ENCODE measurements around the gene VEZT. TPM values are rescaled to one million over a fixed set of nuclear protein-coding genes. Genes with fewer than 3 reads are reported as not detected.
"Not testable (repeated sequence)": the region's sequence is repeated elsewhere in the genome, so short reads cannot be mapped to it uniquely, and the experiment has no call there.

VEZT gene
- total RNA-seq, 4 donors from 2014 or later: 64.0 to 117 (median 70.9) TPM

- H3K27me3 ChIP-seq: no peaks in the 10 kb centered on the region
- TF ChIP-seq POLR2AphosphoS5 (IDR thresholded peaks at IDR 0.05): no peak
- TF ChIP-seq, protein P1, sequence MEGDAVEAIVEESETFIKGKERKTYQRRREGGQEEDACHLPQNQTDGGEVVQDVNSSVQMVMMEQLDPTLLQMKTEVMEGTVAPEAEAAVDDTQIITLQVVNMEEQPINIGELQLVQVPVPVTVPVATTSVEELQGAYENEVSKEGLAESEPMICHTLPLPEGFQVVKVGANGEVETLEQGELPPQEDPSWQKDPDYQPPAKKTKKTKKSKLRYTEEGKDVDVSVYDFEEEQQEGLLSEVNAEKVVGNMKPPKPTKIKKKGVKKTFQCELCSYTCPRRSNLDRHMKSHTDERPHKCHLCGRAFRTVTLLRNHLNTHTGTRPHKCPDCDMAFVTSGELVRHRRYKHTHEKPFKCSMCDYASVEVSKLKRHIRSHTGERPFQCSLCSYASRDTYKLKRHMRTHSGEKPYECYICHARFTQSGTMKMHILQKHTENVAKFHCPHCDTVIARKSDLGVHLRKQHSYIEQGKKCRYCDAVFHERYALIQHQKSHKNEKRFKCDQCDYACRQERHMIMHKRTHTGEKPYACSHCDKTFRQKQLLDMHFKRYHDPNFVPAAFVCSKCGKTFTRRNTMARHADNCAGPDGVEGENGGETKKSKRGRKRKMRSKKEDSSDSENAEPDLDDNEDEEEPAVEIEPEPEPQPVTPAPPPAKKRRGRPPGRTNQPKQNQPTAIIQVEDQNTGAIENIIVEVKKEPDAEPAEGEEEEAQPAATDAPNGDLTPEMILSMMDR (IDR thresholded peaks at IDR 0.05): no peak
- H3K27ac ChIP-seq: no peak overlapping the region
- no peak overlapping the region for H3K4me3 ChIP-seq
- 88% methylated on average over 7 of the region's 7 CpGs for WGBS
- H3K4me1 ChIP-seq: peaks cover 21% of the 10 kb centered on the region
- peaks cover 7% of the 10 kb centered on the region for H3K36me3 ChIP-seq
- no peak for DNase-seq (ENCODE audit: low spot score in 2 of 2)
- H3K9me3 ChIP-seq: no peaks in the 10 kb centered on the region
Observed at GRCh38 chr12:95229636-95230035, 12.0 kb downstream of the VEZT start.

DNA sequence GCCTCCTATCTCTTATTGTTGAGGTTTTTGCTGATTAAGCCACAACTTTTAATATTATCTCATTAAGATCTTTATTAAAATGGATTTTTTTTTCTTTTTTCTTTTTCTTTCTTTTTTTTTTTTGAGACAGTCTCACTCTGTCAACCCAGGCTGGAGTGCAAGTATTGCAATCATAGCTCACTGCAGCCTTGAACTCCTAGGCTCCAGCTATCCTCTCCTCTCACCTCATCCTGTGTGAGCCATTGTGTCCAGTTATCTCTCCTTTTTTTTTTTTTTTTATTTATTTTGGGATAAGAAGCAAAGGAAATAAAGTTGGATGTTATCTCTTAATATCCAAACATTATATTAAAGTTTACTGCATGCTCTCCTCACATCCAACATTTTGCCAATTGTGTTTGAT is 12.7 kb downstream of the VEZT start:
- no peak for DNase-seq (ENCODE audit: low spot score in 2 of 2)
- TF ChIP-seq EP300 (IDR thresholded peaks at IDR 0.05) (no peak), POLR2A (IDR thresholded peaks at IDR 0.05) (no peak), POLR2AphosphoS5 (IDR thresholded peaks at IDR 0.05) (no peak)
- TF ChIP-seq, protein P1 (IDR thresholded peaks at IDR 0.05): no peak
- Histone ChIP-seq H3K4me1 (peaks cover 18% of the 10 kb centered on the region), H3K27me3 (no peaks in the 10 kb centered on the region), H3K9me3 (no peaks in the 10 kb centered on the region), H3K36me3 (peaks cover under 1% of the 10 kb centered on the region), H3K4me3 (no peak overlapping the region), H3K27ac (no peak overlapping the region)

DNA sequence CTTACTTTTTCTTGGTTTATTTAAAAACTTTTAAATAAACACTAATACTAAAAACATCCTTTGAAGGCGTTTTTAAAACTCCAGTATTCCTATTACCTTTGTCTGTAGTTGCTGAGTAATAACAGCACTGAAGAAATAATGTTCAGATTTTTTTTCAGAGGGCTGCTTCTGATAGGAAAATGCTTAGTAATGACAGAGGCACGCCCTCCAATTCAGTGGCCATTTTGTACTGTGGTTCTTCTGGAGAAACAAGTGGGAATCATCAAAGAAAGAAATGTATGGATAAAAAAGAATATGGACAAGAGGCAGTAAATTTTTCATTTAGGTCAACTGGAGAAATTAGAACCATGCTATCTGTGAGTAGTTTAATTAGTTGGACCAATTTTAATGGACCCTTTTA is 13.6 kb downstream of the VEZT start:
- H3K36me3 ChIP-seq: no peaks in the 10 kb centered on the region
- H3K4me1 ChIP-seq: peaks cover 18% of the 10 kb centered on the region
- H3K27ac ChIP-seq: no peak overlapping the region
- no peak overlapping the region for H3K4me3 ChIP-seq
- no peak for DNase-seq (ENCODE audit: low spot score in 2 of 2)
- TF ChIP-seq POLR2AphosphoS5 (IDR thresholded peaks at IDR 0.05) (no peak), POLR2A (IDR thresholded peaks at IDR 0.05) (no peak), EP300 (IDR thresholded peaks at IDR 0.05) (no peak)
- TF ChIP-seq, protein P1 (IDR thresholded peaks at IDR 0.05): no peak
- no peaks in the 10 kb centered on the region for H3K9me3 ChIP-seq
- WGBS: 61% methylated on average over 2 of the region's 2 CpGs
- H3K27me3 ChIP-seq: no peaks in the 10 kb centered on the region

DNA sequence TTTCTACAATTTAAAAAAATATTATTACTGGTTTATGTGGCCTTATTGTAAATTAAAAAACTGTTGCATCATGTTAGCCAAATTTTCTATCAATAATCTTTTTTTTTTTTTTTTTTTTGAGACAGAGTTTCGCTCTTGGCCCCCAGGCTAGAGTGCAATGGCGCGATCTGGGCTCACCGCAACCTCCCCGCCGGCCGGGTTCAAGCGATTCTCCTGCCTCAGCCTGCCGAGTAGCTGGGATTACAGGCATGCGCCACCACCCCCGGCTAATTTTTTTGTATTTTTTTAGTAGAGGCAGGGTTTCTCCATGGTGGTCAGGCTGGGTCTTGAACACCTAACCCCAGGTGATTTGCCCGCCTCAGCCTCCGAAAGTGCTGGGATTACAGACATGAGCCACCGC is 16.6 kb downstream of the VEZT start:
- not testable (repeated sequence) for DNase-seq (ENCODE audit: low spot score in 2 of 2); H3K4me3 ChIP-seq; H3K9me3 ChIP-seq; H3K36me3 ChIP-seq; H3K27me3 ChIP-seq; H3K27ac ChIP-seq
- H3K4me1 ChIP-seq: peaks cover 18% of the 10 kb centered on the region
- WGBS: 96% methylated on average over 14 of the region's 14 CpGs

DNA sequence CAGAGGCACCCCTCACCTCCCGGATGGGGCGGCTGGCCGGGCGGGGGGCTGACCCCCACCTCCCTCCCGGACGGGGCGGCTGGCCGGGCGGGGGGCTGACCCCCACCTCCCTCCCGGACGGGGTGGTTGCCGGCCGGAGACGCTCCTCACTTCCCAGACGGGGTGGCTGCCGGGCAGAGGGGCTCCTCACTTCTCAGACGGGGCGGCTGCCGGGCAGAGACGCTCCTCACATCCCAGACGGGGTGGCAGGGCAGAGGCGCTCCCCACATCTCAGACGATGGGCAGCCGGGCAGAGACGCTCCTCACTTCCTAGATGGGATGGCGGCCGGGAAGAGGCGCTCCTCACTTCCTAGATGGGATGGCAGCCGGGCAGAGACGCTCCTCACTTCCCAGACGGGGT is 18.0 kb downstream of the VEZT start:
- H3K27ac ChIP-seq; H3K9me3 ChIP-seq; DNase-seq (ENCODE audit: low spot score in 2 of 2); H3K27me3 ChIP-seq; H3K4me3 ChIP-seq; H3K36me3 ChIP-seq: not testable (repeated sequence)
- peaks cover 21% of the 10 kb centered on the region for H3K4me1 ChIP-seq
- WGBS: no CpG with 5 or more reads among the region's 31 CpGs

DNA sequence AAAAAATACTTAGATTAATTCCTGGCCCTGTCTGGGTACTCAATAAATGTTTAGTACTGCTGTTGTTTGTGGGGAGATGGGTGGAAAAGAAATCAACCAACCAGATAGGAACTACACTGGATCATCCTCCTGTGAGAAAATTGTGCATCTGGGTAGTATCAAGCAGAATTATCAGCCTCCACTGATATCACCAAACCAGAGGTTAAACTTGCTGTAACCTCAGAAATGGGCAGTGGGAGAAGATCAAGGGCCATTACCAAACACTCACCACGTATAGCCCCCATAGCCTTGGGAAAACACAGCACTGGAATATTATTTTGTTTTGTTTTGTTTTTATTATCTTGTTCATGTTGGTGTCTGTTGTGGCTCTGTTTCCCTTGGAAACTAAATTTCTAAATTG is 19.7 kb downstream of the VEZT start:
- peaks cover 16% of the 10 kb centered on the region for H3K4me1 ChIP-seq
- no peak for DNase-seq (ENCODE audit: low spot score in 2 of 2)
- WGBS: 59% methylated on average over 1 of the region's 1 CpG
- TF ChIP-seq, protein P1 (IDR thresholded peaks at IDR 0.05): no peak
- TF ChIP-seq POLR2A (IDR thresholded peaks at IDR 0.05) (no peak), POLR2AphosphoS5 (IDR thresholded peaks at IDR 0.05) (no peak), EP300 (IDR thresholded peaks at IDR 0.05) (no peak)
- H3K4me3 ChIP-seq: no peak overlapping the region
- H3K9me3 ChIP-seq: no peaks in the 10 kb centered on the region
- H3K27me3 ChIP-seq: no peaks in the 10 kb centered on the region
- H3K27ac ChIP-seq: no peak overlapping the region
- H3K36me3 ChIP-seq: peaks cover 4% of the 10 kb centered on the region

Measured in suprapubic skin (tissue), 4 donors.